ENCODE results near the gene AHRR.

- peak; percentile 31; the same call in 1 of the 2 replicates for TF ChIP-seq CTCF (IDR thresholded peaks at IDR 0.05; ENCODE audit: low read length)
- no peak for TF ChIP-seq EZH2 (IDR thresholded peaks at IDR 0.05; ENCODE audit: borderline replicate concordance, low read length)
These were observed 28.8 kb downstream of the AHRR start for GRCh38 chr5:350355-350754.
